ENCODE results near the gene ANXA2.
"Not testable (repeated sequence)": the region's sequence is repeated elsewhere in the genome, so short reads cannot be mapped to it uniquely, and the experiment has no call there.

The ANXA2 gene

DNA sequence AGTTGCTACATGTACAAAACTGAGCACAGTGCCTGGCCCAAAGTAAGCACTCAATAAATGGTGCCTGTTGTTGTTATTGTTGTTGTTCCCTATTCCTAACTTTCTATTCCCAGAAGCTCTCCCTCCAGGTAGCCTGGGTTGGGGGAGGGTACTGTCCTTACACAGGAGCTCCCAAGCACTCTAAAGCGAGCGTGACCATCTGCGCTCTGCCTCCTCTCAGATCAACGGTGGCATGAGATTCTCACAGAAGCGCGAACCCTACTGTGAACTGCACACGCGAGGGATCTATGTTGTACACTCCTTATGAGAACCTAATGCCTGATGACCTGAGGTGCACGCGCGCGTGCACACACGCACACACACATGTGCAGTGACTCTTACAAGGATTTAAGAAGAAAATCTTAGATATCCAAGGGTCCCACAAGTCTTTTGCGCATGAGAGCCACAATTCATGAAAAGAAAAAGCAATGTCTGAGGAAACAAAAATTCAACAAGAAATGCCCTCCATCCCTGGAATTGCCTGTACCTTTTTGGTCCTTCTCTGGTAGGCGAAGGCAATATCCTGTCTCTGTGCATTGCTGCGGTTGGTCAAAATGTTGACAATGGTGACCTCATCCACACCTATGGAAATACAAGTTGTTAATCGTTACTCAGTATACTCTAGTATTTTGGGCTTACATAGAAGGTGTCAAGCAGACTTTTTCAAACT lies 33.7 kb downstream of the ANXA2 start:
- H3K4me3 ChIP-seq (ENCODE audit: control insufficient read depth, low read depth, low read length) = no peak overlapping the region
- no peak for TF ChIP-seq CTCF (conservative IDR thresholded peaks at IDR 0.05; ENCODE audit: control insufficient read depth, insufficient read depth, low read depth, low read length)
- DNase-seq (ENCODE audit: low read depth) = no peak

DNA sequence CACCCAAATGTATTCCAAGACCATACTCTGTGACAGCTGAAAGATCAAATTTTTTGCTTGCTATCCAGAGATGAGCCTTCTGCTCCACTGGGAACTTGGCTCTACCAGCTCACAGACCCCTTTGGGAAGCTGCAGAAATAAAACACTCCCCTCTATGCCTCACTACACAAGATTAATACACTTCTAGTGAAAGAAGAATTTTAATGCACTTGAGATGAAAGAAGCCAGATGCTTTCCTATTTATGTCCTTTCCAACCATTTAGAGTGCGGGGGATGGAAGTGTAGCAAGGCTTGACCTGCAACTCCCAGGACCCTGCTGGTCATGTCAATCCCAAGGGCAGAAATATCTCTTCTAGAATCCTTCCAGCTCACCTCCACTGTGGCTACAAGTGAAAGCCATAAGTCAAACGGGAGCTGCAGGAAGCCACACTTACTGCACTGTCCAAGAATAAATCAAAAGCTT lies 34.7 kb downstream of the ANXA2 start:
- no peak for DNase-seq (ENCODE audit: low read depth)
- TF ChIP-seq CTCF (conservative IDR thresholded peaks at IDR 0.05; ENCODE audit: control insufficient read depth, insufficient read depth, low read depth, low read length) = no peak
- H3K4me3 ChIP-seq (ENCODE audit: control insufficient read depth, low read depth, low read length) = no peak overlapping the region

DNA sequence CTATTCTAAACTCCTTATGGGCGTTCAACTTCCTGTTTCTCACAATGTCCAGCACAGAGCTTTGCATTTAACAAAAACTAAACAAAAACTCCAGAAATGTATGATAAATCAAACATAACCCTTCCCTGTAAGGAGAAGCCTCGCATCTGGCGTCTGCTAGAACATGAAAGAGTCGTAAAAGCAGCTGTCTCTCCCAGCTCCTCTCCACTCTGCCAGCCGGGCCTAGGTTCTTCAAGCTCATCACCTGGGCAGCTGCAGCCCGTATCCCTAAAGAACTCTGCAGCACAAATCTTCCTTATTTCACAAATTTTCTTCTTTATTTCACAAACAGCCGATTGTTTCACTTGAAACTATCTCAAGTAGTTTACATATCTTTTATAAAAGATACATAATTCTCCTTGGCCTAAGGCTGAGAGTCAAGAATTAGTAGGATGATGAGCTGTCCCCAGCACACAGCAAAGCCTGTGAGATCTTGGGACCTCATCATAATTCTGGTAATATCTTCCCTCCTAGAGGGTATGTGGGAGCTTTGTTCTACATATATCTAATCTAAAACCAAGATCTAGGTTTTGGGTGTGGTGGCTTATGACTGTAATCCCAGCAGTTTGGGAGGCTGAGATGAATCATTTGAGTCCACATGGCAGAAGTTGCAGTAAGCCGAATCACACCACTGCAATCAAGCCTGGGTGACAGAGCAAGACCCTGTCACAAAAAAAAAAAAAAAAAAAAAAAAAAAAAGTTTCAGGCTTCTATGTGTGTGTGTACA lies 35.3 kb downstream of the ANXA2 start:
- no peak overlapping the region for H3K4me3 ChIP-seq (ENCODE audit: control insufficient read depth, low read depth, low read length)
- TF ChIP-seq CTCF (conservative IDR thresholded peaks at IDR 0.05; ENCODE audit: control insufficient read depth, insufficient read depth, low read depth, low read length) = no peak
- peak; percentile 93 for DNase-seq (ENCODE audit: low read depth)

- DNase-seq (ENCODE audit: low read depth) = peak; percentile 70
- peak; percentile 58 for TF ChIP-seq CTCF (conservative IDR thresholded peaks at IDR 0.05; ENCODE audit: control insufficient read depth, insufficient read depth, low read depth, low read length)
- not testable (repeated sequence) for H3K4me3 ChIP-seq (ENCODE audit: control insufficient read depth, low read depth, low read length)
These were observed 38.0 kb downstream of the ANXA2 start for GRCh38 chr15:60359738-60360137.

- peak; percentile 89 for DNase-seq (ENCODE audit: low read depth)
- TF ChIP-seq CTCF (conservative IDR thresholded peaks at IDR 0.05; ENCODE audit: control insufficient read depth, insufficient read depth, low read depth, low read length) = no peak
- H3K4me3 ChIP-seq (ENCODE audit: control insufficient read depth, low read depth, low read length) = no peak overlapping the region
These were observed 38.7 kb downstream of the ANXA2 start for GRCh38 chr15:60358935-60359682.

GRCh38 chr15:60356832-60357231 lies 41.0 kb downstream of the ANXA2 start:
- no peak overlapping the region for H3K4me3 ChIP-seq (ENCODE audit: control insufficient read depth, low read depth, low read length)
- no peak for DNase-seq (ENCODE audit: low read depth)
- TF ChIP-seq CTCF (conservative IDR thresholded peaks at IDR 0.05; ENCODE audit: control insufficient read depth, insufficient read depth, low read depth, low read length) = no peak

All from fibroblast of mammary gland (primary cell).